ENCODE data around the gene DDR1.
"Not testable (repeated sequence)": the region's sequence is repeated elsewhere in the genome, so short reads cannot be mapped to it uniquely, and the experiment has no call there.

Gene DDR1

DNA sequence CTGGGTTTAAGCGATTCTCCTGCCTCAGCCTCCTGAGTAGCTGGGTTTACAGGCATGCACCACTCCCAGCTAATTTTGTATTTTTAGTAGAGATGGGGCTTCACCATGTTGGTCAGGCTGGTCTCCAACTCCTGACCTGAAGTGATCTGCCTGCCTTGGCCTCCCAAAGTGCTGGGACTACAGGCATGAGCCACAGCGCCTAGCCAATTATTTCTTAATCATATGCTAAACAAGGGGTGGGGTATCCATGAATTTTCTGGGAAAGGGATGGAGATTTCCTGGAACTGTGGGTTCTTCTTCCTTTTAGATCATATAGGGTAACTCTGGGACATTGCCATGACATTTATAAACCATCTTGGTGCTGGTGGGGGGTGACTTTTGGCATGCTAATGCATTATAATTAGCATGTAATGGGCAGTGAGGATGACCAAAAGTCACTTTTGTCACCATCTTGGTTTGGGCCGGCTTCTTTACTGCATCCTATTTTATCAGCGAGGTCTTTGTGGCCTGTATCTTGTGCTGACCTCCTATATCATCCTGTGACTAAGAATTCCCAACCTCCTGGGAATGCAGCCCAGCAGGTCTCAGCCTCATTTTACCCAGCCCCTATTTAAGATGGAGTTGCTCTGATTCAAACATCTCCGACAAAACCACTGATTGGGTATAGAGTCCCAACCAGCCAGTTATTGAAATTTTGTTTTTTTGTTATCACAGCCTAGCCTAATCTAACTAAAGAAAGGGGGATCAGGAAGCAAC is 29.9 kb upstream of the DDR1 start:
- DNase-seq (ENCODE audit: low spot score): no peak

DNA sequence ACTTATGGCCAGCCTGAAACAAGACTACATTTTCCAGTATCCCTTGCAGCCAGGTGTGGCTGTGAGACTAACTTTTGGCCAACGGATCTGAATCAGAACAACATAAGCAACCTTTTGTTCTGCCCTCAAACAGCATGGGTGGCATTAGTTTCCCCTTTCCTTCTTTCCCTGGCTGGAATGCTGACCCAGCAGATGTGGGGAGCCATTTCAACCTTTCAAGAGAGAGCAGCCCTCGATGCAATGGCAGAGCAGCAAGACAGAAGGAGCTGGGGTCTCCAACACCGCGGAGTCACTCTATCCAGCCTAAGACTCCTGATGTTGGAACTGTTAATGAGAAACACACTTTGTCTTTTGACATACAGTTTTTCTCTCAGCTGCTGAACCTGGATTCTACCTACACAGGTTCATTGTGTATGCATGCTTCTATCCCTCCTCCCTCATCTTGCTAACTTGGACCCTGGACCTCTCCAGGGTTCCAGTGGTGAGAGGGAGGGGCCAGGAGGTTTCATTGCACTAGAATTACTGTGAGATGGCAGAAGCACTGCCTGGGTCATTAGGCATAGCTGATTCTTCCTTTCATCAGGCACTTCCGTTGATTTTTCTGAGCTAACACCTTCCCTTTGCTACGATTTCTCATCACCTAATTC is 28.8 kb upstream of the DDR1 start:
- no peak for DNase-seq (ENCODE audit: low spot score)

DNA sequence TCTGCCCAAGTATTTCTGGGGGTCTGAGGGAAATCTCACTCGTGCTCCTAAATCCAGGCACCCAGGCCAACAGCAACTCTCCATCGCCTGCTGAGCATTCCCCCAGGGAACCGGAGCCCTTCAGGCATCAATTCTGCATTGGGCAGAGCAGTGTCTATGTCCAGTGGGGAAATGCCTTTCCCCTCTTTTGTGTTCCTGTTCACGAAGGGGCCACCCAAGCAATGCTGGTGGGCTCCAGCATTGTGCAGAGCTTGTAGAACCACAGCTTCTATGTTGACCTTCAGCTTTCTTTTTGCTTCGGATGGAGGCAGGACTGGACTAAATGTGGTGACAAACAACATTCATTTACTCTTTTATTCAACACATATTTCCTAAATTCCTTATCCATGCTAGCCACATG is 27.2 kb upstream of the DDR1 start:
- no peak for DNase-seq (ENCODE audit: low spot score)

DNA sequence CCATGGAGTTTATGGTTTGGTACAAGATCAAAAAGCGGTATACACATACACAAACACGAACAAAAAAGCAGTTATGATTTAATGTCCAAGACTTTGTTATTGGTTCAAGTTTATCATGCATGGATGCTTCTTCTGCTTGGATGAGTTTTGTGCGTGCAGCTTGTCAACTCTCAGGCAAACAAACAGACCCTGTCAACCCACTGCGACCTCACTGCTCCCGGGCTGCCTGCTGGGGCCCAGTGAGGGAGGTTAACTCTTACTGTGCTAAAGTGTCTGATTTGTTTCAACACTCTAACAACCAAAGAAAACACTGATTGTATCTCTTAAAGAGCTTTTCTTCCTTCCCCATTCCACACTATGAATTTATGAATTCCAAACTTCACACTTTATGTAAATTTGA is 26.8 kb upstream of the DDR1 start:
- no peak for DNase-seq (ENCODE audit: low spot score)

DNA sequence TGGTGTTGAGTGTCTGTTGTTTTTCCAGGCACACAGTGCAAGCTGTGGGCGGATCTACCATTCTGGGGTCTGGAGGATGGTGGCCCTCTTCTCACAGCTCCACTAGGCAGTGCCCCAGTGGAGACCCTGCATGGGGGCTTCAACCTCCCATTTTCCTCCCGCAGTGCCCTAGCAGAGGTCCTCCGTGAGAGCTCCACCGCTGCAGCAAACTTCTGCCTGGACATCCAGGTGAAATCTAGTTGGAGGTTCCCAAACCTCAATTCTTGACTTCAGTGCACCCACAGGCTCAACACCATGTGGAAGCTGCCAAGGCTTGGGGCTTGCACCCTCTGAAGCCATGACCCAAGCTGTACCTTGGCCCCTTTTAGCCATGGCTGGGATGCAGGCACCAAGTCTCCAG is 24.6 kb upstream of the DDR1 start:
- not testable (repeated sequence) for DNase-seq (ENCODE audit: low spot score)

DNA sequence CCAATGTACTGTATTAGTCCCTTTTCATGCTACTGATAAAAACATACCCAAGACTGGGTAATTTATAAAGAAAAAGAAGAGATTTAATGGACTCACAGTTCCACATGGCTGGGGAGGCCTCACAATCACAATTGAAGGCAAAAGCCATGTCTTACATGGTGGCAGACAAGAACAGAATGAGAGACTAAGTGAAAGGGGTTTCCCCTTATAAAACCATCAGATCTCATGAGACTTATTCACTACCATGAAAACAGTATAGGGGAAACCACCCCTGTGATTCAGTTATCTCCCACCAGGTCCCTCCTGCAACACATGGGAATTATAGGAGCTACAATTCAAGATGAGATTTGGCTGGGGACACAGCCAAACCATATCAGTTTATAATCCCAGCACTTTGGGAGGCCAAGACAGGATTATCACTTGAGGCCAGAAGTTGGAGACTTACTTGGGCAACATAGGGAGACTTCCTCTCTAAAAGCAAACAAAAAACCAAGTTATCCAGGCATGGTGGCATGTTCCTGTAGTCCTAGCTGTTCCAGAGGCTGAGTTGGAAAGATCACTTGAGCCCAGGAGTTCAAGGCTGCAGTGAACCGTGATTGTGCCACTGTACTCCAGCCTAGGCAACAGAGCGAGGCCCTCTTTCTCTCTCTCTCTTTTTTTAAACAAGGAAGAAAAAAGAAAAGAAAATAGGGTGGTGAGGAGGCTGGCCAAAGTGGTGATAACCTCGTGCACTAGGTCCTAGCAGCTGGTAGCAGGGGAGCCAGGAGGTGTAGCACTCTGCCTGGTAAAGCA is 22.9 kb upstream of the DDR1 start:
- DNase-seq (ENCODE audit: low spot score): no peak

DNA sequence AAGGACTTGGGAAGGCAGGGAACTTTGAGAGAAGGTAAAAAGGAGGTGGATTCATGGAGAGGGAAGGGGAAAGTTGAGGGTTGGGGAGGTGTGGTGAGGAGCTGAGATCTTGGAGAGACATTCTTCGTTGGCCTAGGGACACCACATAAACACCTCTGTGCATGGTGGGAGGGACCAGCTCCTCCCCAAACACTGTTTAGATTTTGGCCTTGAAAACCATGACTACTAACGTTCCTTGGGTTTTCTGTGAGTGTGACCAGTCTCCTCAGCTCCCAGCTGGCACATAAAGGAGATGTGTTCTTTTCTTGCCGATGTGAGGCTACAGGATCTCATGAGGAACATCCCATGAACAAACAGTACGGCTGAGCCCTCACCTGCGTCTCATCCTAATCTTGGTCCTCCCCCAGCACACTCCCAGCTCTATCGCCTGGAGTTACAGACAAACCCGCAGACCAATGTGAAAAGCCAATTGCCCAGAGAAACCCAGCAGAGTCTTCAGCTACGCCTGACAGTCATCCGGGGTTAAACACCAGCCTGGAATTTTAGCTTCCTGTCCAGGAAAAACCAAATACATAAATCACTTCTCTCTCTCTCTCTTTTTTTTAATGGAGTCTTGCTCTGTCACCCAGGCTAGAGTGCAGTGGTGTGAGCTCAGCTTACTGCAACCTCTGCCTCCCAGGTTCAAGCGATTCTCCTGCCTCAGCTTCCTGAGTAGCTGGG is 22.0 kb upstream of the DDR1 start:
- DNase-seq (ENCODE audit: low spot score): no peak

DNA sequence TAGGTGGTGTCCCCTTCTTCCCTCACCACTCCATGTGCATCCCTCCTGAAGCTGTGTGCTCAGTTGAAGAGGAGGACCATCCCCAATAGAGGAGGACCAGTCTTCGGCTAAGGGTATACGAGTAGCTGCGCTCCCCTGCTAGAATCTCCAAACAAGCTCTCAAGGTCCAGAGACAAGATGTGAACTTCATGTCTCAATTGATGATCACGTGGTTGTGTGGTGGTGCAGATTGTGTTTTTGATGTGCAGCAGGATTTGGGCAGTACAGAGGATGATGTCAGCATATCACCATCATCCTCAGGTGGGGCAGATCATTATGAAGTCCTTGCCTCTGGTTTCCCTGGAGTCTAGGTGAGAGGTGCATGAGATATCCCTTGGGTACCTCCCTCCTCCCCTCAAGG is 20.0 kb upstream of the DDR1 start:
- no peak for DNase-seq (ENCODE audit: low spot score)

DNA sequence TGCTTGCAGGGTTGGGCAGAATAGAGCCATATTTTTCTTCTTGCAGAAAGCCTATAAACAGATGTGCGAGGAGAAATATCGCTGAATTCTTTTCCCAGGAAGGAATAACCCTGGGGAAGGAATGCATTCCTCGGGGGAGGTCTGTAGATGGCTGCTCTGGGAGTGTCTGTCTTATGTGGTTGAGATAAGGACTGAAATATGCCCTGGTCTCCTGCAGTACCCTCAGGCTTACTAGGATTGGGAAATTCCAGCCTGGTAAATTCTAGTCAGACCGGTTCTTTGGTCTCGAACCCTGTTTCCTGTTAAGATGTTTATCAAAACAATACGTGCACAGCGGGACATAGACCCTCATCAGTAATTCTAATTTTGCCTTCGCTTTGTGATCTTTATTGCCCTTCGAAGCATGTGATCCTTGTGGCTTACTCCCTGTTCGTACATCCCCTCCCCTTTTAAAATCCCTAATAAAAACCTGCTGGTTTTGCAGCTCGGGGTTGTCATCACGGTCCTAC is 15.0 kb upstream of the DDR1 start:
- not testable (repeated sequence) for DNase-seq (ENCODE audit: low spot score)

DNA sequence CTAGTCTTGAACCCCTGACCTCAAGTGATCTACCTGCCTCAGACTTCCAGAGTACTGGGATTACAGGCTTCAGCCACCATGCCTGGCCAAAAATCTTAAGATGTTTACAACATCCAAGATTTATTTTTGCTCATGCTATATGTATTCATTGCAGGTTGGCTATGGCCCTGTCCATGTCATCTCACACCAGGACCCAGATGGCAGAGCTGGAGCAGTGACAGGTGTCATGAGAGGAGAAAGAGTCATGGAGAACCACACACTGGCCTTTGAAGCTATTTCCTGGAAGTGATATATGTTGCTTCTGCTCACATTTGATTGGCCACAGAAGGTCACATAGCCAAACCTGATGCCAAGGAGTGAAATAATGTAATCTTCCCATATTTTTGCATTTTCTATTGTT is 13.8 kb upstream of the DDR1 start:
- DNase-seq (ENCODE audit: low spot score): no peak

DNA sequence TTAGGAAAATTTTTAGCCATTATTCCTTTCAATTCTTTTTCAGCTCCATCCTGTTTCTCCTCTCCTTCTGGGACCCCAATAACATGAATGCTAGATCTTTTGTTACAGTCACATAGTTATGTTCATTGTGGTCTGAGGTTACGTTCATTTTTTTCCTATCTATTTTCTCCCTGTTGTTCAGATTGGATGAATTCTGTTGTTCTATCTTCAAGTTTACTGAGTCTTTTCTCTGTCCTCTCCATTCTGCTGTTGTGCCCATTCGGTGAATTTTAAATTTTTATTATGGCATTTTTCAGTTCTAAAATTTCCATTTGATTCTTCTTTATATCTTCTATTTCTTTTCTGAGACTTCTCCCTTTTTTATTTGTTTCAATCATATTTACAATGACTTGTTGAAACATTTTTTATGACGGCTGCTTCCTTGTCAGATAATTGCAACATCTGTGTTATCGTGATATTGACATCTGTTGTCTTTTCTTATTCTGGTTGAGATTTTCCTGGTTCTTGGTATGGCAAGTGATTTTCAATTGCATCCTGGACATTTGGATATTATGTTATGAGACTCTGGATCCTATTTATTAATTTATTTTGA is 12.6 kb upstream of the DDR1 start:
- DNase-seq (ENCODE audit: low spot score): no peak

DNA sequence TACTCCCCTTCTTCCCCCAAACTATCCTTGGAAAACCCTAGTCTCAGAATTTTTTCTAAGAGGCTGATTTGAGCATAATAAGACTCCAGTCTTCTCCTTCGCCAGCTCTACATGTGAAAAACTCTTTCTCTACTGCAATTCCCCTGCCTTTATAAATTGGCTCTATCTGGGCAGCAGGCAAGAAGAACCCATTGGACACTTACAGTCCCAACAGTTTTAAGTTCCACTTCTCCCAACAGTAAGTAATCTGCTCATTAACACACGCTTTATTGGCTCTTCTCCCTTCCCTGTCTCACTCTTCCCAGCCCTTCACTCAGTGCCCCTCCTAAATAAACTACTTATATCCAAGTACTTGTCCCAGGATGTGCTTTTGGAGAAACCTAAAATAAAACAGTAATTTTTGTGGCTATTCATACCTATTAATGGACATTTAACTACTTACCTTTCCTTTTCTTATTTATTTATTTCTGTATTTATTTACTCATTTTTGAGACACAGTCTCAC is 11.1 kb upstream of the DDR1 start:
- DNase-seq (ENCODE audit: low spot score): no peak

DNA sequence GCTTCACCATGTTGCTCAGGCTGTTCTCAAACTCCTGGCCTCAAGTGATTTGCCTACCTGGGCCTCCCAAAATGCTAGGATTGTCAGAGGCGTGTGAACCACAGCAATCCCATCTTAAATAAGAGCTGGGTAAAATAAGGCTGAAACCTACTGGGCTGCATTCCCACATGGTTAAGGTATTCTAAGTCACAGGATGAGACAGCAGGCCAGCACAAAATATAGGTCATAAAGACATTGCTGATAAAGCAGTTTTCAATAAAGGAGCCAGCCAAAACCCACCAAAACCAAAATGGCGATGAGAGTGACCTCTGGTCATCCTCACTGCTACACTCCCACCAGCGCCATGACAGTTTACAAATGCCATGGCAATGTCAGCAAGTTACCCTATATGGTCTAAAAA is 10.5 kb upstream of the DDR1 start:
- not testable (repeated sequence) for DNase-seq (ENCODE audit: low spot score)

DNA sequence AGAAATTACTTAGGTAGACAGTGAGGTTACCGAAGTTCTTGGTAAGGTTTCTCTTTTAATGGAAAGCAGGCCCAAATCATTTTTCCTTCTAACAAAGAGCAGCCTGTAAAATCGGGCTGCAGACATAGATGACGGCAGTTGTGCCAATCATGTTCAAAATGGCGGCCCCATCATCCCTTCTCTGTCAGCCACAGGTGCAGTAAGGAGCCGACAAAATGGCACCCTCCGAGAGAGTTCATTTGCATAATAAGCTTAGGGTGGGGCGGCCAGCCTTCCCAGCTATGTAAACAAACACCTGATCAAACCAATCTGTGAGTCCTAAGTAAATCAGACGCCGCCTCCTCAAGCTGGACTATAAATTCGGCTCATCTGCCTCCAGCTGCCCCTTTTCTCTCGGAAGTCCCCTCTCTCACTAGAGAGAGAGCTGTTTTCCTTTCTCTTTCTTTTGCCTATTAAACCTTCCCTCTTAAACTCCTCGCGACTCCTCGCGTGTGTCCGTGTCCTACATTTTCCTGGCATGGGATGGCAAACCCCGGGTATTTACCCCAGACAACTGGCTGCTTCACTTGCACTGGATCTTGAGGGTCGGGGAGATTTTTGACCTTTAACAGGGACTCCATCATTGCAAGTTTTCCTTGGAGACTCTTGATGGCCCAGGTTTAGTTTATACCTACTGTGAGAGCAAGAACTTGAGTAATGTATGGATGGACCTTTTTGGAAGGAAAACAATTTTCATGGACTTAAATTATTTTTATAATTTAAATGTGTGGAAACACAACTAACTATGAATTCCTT is 8.9 kb upstream of the DDR1 start:
- DNase-seq (ENCODE audit: low spot score): no peak

DNA sequence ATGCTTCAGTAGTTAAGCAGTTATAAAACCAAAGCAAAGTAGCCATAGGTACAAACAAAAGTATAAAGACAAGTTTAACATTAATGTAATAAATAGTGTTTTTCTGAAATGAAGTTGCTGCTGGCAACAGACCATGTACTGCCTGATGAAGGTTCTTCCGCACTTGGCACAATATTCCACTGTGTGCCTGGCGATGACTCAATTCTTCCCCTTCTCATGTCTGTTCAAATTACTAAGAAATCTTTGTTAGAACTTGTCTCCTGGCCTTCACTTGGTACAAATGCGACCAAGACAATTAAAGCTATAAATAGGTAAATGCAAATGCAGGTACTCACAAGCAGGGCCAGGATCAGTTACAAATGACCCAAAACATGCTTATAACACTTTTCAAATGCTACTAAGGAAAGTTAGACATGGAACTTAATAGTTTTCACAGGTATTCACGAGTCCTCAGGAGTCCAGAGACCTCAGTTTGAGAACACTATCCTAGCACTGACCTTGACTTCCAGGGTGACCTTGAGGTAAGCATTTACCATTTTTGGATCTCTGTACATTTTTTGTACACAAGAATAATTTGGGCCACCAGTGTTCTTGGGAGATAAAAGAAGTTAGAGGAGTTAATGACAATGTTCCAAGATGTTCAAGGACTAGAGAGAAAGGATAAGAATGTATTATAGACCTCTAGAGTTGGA is 8.1 kb upstream of the DDR1 start:
- DNase-seq (ENCODE audit: low spot score): no peak

DNA sequence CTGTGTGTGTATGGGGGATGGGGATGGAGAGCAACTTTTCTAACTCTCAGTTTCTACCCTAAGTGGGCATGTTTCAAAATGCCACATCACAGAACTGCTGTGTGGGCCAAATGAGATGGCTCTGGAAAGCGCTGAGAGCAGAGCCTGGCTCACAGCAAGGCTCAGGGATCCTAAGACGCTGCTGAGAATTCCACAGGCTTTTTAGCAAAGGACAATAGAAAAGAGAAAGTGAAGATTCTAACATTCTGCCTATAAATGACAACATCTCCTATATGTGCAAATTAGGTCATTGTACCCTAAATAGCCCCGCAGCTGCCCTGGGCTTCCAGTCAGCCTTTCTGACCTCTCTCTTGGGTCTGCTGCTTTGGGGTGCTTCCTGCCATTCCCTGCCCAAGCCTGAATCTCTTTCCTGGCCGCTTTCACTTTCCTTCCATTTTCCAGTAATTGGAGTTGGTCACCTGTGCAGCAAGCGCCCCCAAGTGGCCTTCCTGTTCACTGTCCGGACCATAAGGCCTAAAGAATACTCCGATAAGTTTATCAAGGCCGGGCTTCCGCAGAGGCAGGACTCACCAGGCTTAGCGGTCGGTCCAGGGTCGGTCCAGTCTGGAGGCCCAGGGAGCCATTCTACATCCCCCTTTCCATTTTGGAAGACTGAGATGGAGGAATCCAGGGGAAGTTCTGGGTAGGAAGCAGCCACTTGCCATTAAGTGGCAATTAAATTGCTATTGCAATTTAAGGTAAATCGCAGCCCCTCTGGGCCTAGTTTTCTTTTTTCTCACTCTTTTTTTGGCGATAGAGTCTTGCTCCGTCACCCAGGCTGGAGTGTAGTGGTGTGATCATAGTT is 6.7 kb upstream of the DDR1 start:
- DNase-seq (ENCODE audit: low spot score): peak; percentile 88

DNA sequence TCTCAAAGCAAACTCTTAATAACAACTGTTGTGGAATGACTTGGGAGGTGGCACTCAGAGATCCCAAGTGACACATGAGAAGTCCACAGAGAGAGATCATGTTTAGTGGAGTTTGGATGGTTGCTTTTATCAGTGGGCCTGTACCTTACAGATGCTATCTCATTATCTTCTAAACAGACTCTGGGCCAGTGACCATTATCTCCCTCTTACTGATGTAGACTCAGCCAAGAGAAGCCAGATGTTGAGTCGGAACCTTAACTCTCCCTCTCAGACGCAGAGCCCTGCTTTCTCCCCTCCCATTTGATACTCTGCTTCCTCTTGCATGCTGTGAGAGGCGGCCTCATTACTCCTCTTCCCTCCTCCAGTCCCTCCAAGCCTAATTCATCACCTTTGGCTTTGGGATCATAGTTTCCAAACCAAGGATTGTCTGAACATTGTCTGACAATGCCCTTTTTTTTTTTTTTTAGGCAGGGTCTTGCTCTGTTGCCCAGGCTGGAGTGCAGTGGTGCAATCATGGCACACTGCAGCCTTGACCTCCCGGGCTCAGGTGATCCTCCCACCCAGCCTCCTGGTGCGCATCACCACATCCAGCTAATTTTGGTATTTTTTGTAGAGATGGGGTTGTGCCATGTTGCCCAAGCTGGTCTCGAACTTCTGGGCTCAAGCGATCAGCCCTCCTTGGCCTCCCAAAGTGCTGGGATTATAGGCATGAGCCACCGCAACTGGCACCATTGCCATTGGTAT is 4.5 kb upstream of the DDR1 start:
- no peak for DNase-seq (ENCODE audit: low spot score)

DNA sequence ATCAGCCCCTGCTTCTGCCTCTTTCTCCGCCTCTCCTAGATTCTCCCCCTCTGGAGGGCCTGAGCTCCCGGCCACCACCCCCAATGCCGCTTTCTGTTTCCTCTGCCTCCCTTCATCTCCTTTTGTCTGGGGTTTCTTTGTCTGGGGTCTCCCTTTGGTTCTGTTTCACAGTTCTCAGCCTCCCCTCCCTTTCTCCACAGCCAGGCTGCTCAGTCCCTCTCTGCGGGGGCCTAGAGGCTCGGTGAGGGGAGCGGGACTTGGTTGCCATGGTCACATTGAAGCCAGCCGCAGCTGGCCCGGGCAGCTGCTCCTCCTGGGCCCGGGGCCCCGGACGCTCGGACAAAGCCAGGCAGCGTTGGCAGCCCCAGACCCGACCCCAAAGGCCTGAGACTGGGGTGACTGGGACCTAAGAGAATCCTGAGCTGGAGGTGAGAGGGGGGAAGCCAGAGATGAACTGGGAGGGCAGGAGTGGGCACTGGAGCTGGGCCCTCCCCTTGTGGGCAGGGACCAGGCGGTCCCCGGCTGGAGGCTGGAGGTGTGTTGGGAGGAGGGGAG is 3.5 kb upstream of the DDR1 start:
- peak; percentile 77 for DNase-seq (ENCODE audit: low spot score)

Data from globus pallidus (tissue), 1 donor.